ENCODE results near the gene PLEKHM2.
"Not testable (repeated sequence)": the region's sequence is repeated elsewhere in the genome, so short reads cannot be mapped to it uniquely, and the experiment has no call there.

PLEKHM2 gene, protein sequence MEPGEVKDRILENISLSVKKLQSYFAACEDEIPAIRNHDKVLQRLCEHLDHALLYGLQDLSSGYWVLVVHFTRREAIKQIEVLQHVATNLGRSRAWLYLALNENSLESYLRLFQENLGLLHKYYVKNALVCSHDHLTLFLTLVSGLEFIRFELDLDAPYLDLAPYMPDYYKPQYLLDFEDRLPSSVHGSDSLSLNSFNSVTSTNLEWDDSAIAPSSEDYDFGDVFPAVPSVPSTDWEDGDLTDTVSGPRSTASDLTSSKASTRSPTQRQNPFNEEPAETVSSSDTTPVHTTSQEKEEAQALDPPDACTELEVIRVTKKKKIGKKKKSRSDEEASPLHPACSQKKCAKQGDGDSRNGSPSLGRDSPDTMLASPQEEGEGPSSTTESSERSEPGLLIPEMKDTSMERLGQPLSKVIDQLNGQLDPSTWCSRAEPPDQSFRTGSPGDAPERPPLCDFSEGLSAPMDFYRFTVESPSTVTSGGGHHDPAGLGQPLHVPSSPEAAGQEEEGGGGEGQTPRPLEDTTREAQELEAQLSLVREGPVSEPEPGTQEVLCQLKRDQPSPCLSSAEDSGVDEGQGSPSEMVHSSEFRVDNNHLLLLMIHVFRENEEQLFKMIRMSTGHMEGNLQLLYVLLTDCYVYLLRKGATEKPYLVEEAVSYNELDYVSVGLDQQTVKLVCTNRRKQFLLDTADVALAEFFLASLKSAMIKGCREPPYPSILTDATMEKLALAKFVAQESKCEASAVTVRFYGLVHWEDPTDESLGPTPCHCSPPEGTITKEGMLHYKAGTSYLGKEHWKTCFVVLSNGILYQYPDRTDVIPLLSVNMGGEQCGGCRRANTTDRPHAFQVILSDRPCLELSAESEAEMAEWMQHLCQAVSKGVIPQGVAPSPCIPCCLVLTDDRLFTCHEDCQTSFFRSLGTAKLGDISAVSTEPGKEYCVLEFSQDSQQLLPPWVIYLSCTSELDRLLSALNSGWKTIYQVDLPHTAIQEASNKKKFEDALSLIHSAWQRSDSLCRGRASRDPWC

DNA sequence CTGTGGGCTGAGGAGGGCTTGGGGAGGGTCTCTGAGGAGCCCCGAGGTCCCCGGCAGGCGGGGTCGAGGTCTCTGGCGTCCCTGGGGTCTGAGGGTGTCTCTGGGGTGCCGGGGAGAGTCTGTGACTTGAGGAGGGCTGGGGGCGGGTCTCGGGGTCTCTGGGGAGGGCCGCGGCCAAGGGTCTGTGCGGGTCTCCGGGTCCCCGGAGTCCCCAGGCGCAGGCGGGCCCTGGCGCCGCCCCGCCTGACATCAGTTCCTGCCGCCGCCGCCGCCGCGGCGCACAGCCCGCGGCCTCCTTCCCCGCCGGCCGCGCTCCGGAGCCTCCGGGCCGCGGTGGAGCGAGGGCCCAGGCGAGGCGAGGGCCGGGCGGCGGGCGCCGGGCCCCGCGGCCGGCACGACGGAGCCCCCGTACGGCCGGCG is at the start of gene PLEKHM2:
Gene PLEKHM2, plus strand, starts transcription at position 279 of the 420 bp plus-strand sequence. CDS start 239 bp downstream, outside the sequence.
- DNase-seq (ENCODE audit: low spot score), result peak; percentile 33

DNA sequence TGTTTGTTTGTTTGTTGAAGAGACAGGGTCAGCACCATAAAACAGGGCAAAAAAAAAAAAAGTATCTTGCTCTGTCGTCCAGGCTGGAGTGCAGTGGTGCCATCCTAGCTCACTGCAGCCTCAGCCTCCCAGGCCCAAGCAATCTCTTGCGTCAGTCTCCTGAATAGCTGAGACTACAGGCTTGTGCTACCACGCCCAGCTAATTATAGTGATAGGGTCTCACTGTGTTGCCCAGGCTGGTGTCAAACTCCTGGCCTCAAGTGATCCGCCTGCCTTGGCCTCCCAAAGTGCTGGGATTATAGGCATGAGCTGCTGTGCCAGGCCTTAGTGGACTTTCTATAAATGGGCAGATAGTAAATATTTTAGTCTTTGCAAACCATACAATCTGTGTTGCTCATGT is 47.7 kb upstream of the PLEKHM2 start:
- DNase-seq (ENCODE audit: low spot score), result no peak

DNA sequence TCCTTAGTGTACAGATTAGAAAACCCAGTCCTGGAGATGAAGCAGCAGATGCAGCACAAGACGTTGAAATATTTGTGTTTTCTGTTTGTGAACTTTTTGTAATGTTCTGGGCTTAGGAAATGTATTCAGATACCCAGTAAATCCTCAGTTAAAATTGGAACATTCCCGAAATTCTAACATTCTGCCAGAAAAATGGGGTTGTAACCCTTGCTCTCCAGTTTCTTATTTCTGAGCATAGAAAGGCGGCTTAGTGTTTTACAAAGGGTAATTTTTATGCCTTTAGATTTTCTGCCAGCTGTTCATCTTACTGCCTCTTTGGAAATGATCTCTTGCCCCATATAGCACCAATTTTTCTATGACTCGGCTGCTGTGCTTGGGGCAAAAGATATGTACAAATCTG is 46.3 kb upstream of the PLEKHM2 start:
- DNase-seq (ENCODE audit: low spot score), result no peak

GRCh38 chr1:15639262-15639661 is 44.9 kb upstream of the PLEKHM2 start:
- no peak for DNase-seq (ENCODE audit: low spot score)

DNA sequence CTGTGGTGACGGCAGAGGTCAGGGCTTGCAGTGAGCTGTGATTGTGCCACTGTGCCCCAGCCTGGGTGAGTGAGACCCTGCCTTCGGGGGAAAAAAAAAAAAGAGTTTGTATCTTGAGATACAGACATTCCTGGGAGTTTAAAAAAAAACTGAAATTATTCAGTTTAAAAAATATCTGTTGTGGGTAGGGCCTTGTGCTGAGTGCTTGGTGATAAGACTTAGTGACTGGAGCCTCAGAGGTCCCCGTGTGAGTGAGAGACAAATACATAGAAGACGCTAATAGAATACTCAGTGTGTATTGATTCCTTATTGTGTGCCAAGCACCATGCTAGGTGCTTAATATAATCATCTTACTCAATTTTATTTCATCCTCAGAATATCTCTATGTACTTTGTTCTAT is 44.2 kb upstream of the PLEKHM2 start:
- no peak for DNase-seq (ENCODE audit: low spot score)

GRCh38 chr1:15640667-15641066 is 43.5 kb upstream of the PLEKHM2 start:
- DNase-seq (ENCODE audit: low spot score), result no peak

DNA sequence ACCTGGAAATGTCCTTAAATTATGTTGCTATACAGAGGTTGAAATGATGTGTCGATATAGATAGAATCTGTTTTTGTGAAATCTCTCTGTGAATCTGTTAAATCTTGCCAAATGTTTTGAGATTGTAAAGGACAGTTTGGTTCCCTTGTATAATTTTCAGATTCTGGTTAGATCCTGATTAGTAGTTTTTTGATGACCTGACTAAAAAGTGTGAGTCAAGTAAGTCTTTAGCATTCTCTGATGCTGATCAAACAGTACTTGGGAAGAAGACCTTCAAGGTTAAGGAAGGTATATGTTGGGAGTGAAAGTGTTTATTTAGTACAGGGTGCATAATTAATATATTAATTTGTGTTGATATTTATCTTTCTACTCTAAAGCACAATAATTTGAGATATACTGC is 34.2 kb upstream of the PLEKHM2 start:
- DNase-seq (ENCODE audit: low spot score), result no peak

- no peak for DNase-seq (ENCODE audit: low spot score)
These were observed 33.7 kb upstream of the PLEKHM2 start for GRCh38 chr1:15650433-15650832.

- not testable (repeated sequence) for DNase-seq (ENCODE audit: low spot score)
These were observed 32.0 kb upstream of the PLEKHM2 start for GRCh38 chr1:15652130-15652529.

DNA sequence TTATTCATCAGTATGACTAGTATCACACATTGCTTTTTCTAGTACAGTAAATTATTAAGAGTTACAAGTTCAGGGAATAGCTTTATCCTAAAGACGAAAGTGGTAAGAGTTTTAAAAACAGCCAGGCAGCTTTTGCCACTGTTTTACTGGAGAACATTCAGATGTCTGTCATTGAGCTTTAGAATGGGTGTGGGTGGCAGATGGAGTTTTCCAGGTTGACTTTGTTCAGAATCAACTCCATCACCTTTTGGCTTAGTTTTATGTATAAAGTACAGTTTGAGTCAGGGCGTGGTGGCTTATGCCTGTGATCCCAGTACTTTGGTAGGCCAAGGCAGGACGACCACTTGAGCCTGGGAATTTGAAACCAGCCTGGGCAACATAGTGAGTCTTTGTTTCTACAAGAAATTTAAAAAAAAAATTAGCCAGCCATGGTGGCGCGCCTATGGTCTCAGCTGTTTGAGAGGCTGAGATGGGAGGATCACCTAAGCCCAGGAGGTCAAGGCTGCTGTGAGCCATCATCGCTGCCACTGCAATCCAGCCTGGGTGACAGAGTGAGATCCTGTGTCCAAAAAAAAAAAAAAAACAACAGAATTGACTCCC is 29.9 kb upstream of the PLEKHM2 start:
- no peak for DNase-seq (ENCODE audit: low spot score)

DNA sequence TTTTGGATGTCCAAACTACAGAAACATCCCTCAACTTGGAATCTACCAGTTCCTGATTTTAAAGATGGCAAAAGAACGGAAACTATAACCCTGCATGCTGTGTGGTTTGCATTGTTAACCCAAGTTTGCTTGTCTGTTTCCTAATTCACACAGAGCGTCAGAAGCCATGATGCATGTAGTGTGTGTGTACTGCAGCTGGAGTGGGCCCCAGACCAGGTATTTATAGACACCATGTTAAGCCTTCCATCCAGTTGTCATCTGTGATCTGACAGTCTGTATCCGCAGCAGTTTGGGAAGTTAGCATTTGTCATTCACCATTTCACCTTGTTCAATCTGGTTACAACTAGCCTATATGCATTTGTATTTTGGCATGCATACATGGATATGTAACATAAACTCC is 27.7 kb upstream of the PLEKHM2 start:
- no peak for DNase-seq (ENCODE audit: low spot score)

GRCh38 chr1:15657021-15657420 is 27.1 kb upstream of the PLEKHM2 start:
- no peak for DNase-seq (ENCODE audit: low spot score)

DNA sequence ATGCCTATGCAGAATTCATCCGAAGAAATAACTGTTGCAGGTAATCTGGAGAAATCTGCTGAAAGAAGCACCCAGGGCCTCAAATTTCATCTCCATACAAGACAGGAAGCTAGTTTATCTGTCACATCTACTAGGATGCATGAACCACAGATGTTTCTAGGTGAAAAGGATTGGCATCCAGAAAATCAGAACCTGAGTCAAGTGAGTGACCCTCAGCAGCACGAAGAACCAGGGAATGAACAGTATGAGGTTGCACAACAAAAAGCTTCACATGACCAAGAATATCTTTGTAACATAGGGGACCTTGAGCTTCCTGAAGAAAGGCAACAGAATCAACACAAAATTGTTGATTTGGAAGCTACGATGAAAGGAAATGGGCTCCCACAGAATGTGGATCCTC is 24.0 kb upstream of the PLEKHM2 start:
- DNase-seq (ENCODE audit: low spot score), result no peak

DNA sequence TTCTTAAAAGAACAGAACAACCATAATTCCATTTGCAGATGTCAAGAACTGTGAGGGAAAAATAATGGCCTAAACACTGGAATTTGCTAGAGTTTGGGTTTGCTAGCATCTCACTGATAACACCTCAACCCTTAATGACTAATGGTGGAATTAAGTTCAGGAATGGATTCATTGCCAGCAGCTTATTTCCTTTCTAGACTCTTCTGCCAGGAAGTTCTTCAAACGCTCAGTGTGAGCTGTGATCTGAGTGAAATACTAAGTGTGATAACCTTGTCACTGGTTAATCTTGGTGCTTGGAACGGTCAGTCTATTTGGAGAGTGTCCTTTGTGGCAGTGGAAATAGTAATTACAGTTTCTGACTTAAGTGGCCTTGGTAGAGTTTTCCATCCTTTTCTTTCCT is 21.6 kb upstream of the PLEKHM2 start:
- DNase-seq (ENCODE audit: low spot score), result no peak

DNA sequence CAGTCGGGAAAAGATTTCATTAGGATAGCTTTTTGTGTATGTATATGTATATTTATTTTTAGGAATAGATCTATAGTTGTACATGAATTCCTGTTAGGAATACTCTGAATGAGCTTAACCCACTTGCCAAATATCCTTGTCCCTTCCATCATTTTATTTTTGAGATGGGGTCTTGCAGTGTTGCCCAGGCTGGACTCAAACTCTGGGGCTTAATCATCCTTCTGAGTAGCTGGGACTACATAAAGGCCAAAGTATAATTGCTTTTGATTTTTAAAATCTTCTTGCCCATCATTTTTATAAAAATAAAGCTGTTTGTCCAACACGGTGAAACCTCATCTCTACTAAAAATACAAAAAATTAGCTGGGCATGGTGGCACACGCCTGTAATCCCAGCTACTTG is 20.2 kb upstream of the PLEKHM2 start:
- DNase-seq (ENCODE audit: low spot score), result no peak

DNA sequence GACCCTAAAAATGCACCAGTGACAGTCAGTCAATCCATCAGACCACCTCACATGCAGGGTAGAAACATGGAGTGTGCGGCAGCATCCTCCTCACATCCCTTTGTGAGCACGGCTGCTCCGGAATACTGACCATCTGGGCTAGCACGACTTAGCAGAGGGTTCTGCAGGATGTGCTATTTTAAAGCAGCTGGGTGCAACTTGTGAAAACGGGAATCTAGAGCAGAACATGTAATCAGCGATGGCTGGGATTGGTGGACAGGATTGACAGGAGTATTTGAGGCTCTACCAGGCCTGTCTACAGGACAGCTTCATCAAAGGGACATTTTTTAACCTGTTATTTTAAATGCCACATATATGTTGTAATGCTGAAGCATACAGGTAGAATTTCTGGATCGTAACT is 16.8 kb upstream of the PLEKHM2 start:
- DNase-seq (ENCODE audit: low spot score), result no peak

GRCh38 chr1:15668089-15668754 is 15.9 kb upstream of the PLEKHM2 start:
- DNase-seq (ENCODE audit: low spot score), result no peak

DNA sequence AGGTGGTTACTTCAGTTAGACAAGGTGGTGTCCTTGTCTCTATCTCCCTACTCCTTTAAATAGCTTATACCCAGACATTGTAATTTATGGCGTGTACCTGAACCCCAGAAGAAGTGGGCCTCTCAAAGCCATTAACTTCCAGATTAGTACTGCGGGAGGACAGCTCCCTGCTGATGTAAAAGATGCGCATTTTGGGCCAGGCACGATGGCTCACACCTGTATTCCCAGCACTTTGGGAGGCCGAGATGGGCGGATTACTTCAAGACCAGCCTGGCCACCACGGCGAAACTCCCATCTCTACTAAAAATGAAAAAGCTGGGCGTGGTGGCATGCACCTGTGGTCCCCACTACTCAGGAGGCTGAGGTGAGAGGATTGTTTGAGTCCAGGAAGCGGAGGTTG is 15.0 kb upstream of the PLEKHM2 start:
- no peak for DNase-seq (ENCODE audit: low spot score)

- no peak for DNase-seq (ENCODE audit: low spot score)
These were observed 14.3 kb upstream of the PLEKHM2 start for GRCh38 chr1:15669864-15670263.

DNA sequence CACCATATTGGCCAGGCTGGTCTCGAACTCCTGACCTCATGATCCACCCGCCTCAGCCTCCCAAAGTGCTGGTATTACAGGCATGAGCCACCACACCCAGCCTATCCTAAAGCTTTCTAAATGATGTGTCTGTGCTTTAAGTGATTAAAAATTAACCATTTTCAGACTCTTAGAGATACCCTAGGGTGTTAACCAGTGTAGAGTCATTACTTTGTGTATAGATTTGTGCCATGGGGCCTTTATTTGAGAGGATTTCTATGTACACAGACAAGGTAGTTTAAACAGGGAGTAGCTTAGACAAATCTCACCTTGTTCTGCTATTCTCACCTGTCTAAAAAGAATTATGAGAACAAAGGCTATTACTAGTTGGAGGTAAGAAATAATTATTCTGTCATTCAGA is 12.7 kb upstream of the PLEKHM2 start:
- DNase-seq (ENCODE audit: low spot score), result no peak

DNA sequence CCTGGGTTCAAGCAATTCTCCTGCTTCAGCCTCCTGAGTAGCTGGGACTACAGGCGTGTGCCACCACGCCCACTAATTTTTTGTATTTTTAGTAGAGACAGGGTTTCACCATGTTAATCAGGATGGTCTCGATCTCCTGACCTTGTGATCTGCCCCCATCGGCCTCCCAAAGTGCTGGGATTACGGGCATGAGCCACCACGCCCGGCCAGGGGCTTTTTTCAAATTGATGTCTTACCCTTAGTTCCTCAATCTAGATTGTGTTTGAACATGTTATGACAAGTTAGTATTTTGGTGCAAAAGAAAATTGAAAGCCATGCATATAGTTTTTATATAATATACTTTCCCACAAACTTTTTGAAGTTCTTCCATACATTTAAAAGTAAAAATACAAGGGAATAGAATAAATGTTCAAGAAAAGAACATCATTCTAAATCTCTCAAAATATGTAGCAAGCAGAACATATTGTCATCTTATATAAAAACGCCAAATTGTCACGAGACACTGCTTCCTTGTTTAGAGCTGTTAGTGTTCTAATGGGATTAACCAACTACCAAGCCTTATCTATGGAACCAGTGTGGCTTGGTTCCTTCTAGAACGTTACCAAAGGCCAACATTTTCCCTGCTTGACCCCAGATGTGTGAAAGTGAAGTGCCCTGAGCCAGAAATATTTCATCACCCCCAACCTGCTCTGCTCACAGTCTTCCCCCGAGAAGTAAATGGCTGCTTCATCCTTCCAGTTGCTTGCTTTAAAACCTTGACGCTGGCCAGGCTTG is 9.5 kb upstream of the PLEKHM2 start:
- no peak for DNase-seq (ENCODE audit: low spot score)

Measured in globus pallidus (tissue), 1 donor.